DND-41 (cell line): Measurements from ENCODE around the gene DMRT1.

ENCODE experiments used
- ATAC-seq: fragments of 200-7000 bp; cut with Tn5 transposase; 3 replicates; pipeline ENCODE4 v1.9.1; 2021; ENCODE audit warnings: low read depth; ENCODE audit not compliant: insufficient read depth
- DNase-seq: peaks from one replicate; pipeline ENCODE4 v3.0.0-alpha.2; 2020
- H2AFZ ChIP-seq: 2 replicates; pipeline ENCODE4 v1.6.0; 2012; ENCODE audit warnings: low read depth, low read length
- H3K27ac ChIP-seq: 2 replicates; pipeline ENCODE4 v1.5.1; 2012; ENCODE audit warnings: low read length, inconsistent platforms
- H3K27me3 ChIP-seq: fragments of 200-600 bp; sonication (generic); 2 replicates; pipeline ENCODE4 v1.6.0; 2012; ENCODE audit warnings: low read length, mild to moderate bottlenecking, inconsistent platforms; ENCODE audit not compliant: insufficient read depth, poor library complexity
- H3K36me3 ChIP-seq: 2 replicates; pipeline ENCODE4 v1.5.1; 2012; ENCODE audit warnings: low read length, inconsistent platforms; ENCODE audit not compliant: insufficient read depth
- H3K4me1 ChIP-seq: 2 replicates; pipeline ENCODE4 v1.5.1; 2012; ENCODE audit warnings: mild to moderate bottlenecking, low read length; ENCODE audit not compliant: insufficient read depth
- H3K4me2 ChIP-seq: 2 replicates; pipeline ENCODE4 v1.6.0; 2012; ENCODE audit warnings: mild to moderate bottlenecking, moderate library complexity, low read length, inconsistent platforms; ENCODE audit not compliant: insufficient read depth
- H3K4me3 ChIP-seq, 2 experiments: fragments of 200-600 bp in 1 of 2; shearing (Covaris generic) in 1 of 2; 2 replicates each; pipeline ENCODE4 v1.5.1; 2012 to 2016; ENCODE audit warnings: inconsistent platforms in 2 of 2, low read length in 2 of 2, mild to moderate bottlenecking in 2 of 2, low read depth in 1 of 2, moderate library complexity in 1 of 2
- H3K79me2 ChIP-seq: 2 replicates; pipeline ENCODE4 v1.6.0; 2012; ENCODE audit warnings: low read length, inconsistent platforms; ENCODE audit not compliant: insufficient read depth
- H3K9ac ChIP-seq: 2 replicates; pipeline ENCODE4 v1.6.0; 2012; ENCODE audit warnings: low read depth, mild to moderate bottlenecking, inconsistent platforms, low read length, moderate library complexity
- H3K9me3 ChIP-seq: 2 replicates; pipeline ENCODE4 v1.5.1; 2012; ENCODE audit warnings: low read length, moderate library complexity, mild to moderate bottlenecking, inconsistent platforms; ENCODE audit not compliant: insufficient read depth, severe bottlenecking
- H4K20me1 ChIP-seq: 2 replicates; pipeline ENCODE4 v1.6.0; 2012; ENCODE audit warnings: low read length; ENCODE audit not compliant: insufficient read depth
- EZH2 ChIP-seq: IDR thresholded peaks from 3 replicates; pipeline ENCODE4 v1.6.1; 2012; ENCODE audit warnings: borderline replicate concordance, low read depth, mild to moderate bottlenecking, moderate library complexity, low read length, inconsistent platforms; ENCODE audit not compliant: severe bottlenecking
- TF ChIP-seq, protein P1 (sequence below): IDR thresholded peaks from 2 replicates; pipeline ENCODE4 v1.5.1; 2012; ENCODE audit warnings: borderline replicate concordance, low read length, moderate library complexity, mild to moderate bottlenecking; ENCODE audit not compliant: poor library complexity, severe bottlenecking; ENCODE audit errors: extremely low read depth

The DMRT1 gene

DNA sequence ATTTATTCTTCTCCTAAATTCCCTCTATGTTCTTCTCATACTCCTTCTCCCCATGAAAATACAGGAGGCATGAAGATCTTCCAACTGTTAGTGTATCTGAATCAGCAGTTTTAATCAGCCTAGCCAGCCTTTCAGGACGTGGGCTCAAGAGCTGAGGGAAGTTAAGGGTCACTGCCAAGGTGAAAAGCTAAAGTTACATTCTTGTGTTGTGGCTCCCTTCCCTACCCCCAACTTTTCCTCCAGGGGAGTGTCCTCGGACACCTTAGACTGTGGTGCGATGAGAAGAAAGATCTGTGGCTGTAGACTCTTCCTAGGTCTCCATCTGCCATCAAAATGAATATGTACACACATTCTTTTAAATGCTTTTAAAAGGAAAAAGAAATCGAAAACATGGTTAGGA lies 139.1 kb downstream of the DMRT1 start:
- no peak overlapping the region for H3K4me3 ChIP-seq
- H3K4me2 ChIP-seq: no peak overlapping the region
- DNase-seq (no peak), ATAC-seq (no peak)
- peaks cover 19% of the 10 kb centered on the region for H3K27me3 ChIP-seq
- no peaks in the 10 kb centered on the region for H3K36me3 ChIP-seq
- H4K20me1 ChIP-seq: no peaks in the 10 kb centered on the region
- H3K79me2 ChIP-seq: no peaks in the 10 kb centered on the region
- H3K9ac ChIP-seq: no peak overlapping the region
- no peak overlapping the region for H2AFZ ChIP-seq
- no peaks in the 10 kb centered on the region for H3K4me1 ChIP-seq
- TF ChIP-seq, protein P1, sequence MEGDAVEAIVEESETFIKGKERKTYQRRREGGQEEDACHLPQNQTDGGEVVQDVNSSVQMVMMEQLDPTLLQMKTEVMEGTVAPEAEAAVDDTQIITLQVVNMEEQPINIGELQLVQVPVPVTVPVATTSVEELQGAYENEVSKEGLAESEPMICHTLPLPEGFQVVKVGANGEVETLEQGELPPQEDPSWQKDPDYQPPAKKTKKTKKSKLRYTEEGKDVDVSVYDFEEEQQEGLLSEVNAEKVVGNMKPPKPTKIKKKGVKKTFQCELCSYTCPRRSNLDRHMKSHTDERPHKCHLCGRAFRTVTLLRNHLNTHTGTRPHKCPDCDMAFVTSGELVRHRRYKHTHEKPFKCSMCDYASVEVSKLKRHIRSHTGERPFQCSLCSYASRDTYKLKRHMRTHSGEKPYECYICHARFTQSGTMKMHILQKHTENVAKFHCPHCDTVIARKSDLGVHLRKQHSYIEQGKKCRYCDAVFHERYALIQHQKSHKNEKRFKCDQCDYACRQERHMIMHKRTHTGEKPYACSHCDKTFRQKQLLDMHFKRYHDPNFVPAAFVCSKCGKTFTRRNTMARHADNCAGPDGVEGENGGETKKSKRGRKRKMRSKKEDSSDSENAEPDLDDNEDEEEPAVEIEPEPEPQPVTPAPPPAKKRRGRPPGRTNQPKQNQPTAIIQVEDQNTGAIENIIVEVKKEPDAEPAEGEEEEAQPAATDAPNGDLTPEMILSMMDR: no peak
- no peak for TF ChIP-seq EZH2
- H3K9me3 ChIP-seq: no peaks in the 10 kb centered on the region
- H3K27ac ChIP-seq: no peak overlapping the region

DNA sequence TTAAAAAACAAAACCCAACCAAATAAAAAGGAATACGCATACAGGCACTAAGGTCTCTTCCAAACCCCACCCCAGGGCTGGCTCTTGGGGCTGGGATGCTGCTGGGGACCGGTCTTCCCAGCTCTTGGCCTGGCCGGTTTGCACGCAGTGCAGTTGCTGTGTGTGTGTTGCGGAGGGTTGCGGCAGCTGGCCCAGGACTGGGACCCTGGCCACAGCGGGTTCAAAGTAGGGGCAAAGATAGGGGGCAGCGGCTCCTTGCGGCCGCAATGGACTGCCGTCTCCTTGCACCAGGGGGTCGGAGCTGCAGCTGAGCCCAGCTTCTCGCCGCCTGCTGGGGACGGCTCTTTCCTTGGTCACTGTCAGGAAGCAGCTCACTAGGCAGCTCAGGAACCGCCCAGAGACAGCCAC lies 140.0 kb downstream of the DMRT1 start:
- Histone ChIP-seq H3K27me3 (peaks cover 20% of the 10 kb centered on the region), H3K4me3 (no peak overlapping the region)
- no peak for DNase-seq

DNA sequence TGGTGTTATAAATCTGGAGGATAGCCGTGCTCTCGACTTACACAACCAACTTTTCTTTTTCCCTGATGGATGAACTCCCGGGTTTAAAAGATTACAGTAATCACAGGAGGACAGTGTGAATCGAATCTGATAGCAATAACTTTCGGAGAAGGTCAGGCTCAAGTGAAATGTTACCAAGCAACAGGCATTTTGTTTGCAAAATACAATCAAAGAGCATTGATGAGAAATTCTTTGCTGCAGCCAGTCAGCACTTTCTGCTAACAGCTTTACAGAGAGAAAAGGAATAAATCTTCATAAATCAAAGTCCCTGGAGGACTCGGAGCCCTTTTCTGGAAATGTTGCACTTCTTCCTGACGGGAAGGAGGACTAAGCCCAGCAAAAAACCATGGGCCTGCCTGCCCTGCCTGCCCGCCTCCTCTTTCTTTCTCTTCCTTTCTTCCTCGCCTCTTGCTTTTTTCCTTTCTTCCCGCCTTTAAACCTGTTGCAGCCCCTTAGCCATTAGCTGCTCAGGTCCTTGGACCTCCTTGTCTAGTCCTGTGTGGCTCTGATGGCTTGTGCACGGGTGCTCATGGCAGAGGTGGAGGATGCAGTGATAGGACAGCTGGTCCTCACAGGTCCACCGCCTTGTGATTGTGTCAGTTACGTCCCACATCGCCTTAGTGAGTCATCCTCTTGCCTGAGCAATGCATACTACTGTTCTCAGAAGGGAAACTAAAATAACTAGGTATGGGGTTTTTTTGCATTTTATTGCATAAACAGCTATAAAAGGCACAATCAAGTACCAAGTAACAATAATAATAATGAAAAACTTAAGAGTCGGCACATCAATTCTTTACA lies 141.1 kb downstream of the DMRT1 start:
- no peak for ATAC-seq
- H3K79me2 ChIP-seq: no peaks in the 10 kb centered on the region
- H3K4me3 ChIP-seq: no peak overlapping the region
- H3K4me2 ChIP-seq: no peak overlapping the region
- no peaks in the 10 kb centered on the region for H3K36me3 ChIP-seq
- no peak overlapping the region; the same call in 1 of the 2 replicates for H2AFZ ChIP-seq
- no peak overlapping the region for H3K9ac ChIP-seq
- H3K4me1 ChIP-seq: no peaks in the 10 kb centered on the region
- no peak overlapping the region for H3K27ac ChIP-seq
- H4K20me1 ChIP-seq: no peaks in the 10 kb centered on the region
- no peaks in the 10 kb centered on the region for H3K9me3 ChIP-seq
- peaks cover 20% of the 10 kb centered on the region for H3K27me3 ChIP-seq
- no peak for DNase-seq
- no peak for TF ChIP-seq EZH2
- TF ChIP-seq, protein P1: no peak

More for the DNA sequence above, 140.0 kb downstream of the DMRT1 start:
- H3K9ac ChIP-seq: no peak overlapping the region
- no peaks in the 10 kb centered on the region for H3K4me1 ChIP-seq
- no peaks in the 10 kb centered on the region for H3K79me2 ChIP-seq
- H3K4me2 ChIP-seq: no peak overlapping the region
- H4K20me1 ChIP-seq: no peaks in the 10 kb centered on the region
- H3K36me3 ChIP-seq: no peaks in the 10 kb centered on the region
- ATAC-seq: no peak
- TF ChIP-seq, protein P1: no peak
- no peak for TF ChIP-seq EZH2
- no peak overlapping the region for H3K27ac ChIP-seq
- H2AFZ ChIP-seq: no peak overlapping the region
- no peaks in the 10 kb centered on the region for H3K9me3 ChIP-seq
